Measurements from ENCODE around the gene PITPNM3.
A peak's percentile ranks its signal among the peaks of the same experiment; 100 is the strongest.

Gene PITPNM3

GRCh38 chr17:6429266-6429665 lies 127.1 kb downstream of the PITPNM3 start:
- intact Hi-C loops (cut with micrococcal nuclease), result no loop called here
- Mint-ChIP-seq H3K4me1 (ENCODE audit: low read depth) (peaks cover 20% of the 10 kb centered on the region), H3K27me3 (peaks cover 86% of the 10 kb centered on the region), H3K4me3 (no peak overlapping the region), H3K9me3 (peaks cover 17% of the 10 kb centered on the region), H3K36me3 (ENCODE audit: low read depth) (no peaks in the 10 kb centered on the region), H3K27ac (no peak overlapping the region)

GRCh38 chr17:6428207-6428965 lies 128.0 kb downstream of the PITPNM3 start:
- no peak overlapping the region for H3K4me3 Mint-ChIP-seq
- intact Hi-C loops (cut with micrococcal nuclease), result no loop called here
- H3K27me3 Mint-ChIP-seq, result peaks cover 86% of the 10 kb centered on the region
- no peaks in the 10 kb centered on the region for H3K36me3 Mint-ChIP-seq (ENCODE audit: low read depth)
- peaks cover 20% of the 10 kb centered on the region for H3K4me1 Mint-ChIP-seq (ENCODE audit: low read depth)
- H3K27ac Mint-ChIP-seq, result peak overlapping the region; percentile 1
- H3K9me3 Mint-ChIP-seq, result peaks cover 17% of the 10 kb centered on the region

GRCh38 chr17:6427279-6427781 lies 129.0 kb downstream of the PITPNM3 start:
- Mint-ChIP-seq H3K4me3 (no peak overlapping the region), H3K4me1 (ENCODE audit: low read depth) (peaks cover 20% of the 10 kb centered on the region), H3K27me3 (peaks cover 87% of the 10 kb centered on the region), H3K9me3 (peaks cover 17% of the 10 kb centered on the region), H3K36me3 (ENCODE audit: low read depth) (no peaks in the 10 kb centered on the region), H3K27ac (peak overlapping the region; percentile 1)
- intact Hi-C loops (cut with micrococcal nuclease), result no loop called here

GRCh38 chr17:6426356-6427101 lies 129.8 kb downstream of the PITPNM3 start:
- H3K4me1 Mint-ChIP-seq (ENCODE audit: low read depth), result peaks cover 26% of the 10 kb centered on the region
- no peak overlapping the region for H3K27ac Mint-ChIP-seq
- H3K9me3 Mint-ChIP-seq, result peaks cover 11% of the 10 kb centered on the region
- no peaks in the 10 kb centered on the region for H3K36me3 Mint-ChIP-seq (ENCODE audit: low read depth)
- H3K27me3 Mint-ChIP-seq, result peaks cover 84% of the 10 kb centered on the region
- H3K4me3 Mint-ChIP-seq, result no peak overlapping the region
- intact Hi-C loops (cut with micrococcal nuclease), result no loop called here

GRCh38 chr17:6425407-6425806 lies 130.9 kb downstream of the PITPNM3 start:
- no peak overlapping the region for H3K4me3 Mint-ChIP-seq
- intact Hi-C loops (cut with micrococcal nuclease), result no loop called here
- no peaks in the 10 kb centered on the region for H3K36me3 Mint-ChIP-seq (ENCODE audit: low read depth)
- H3K27me3 Mint-ChIP-seq, result peaks cover 84% of the 10 kb centered on the region
- no peaks in the 10 kb centered on the region for H3K9me3 Mint-ChIP-seq
- no peak overlapping the region for H3K27ac Mint-ChIP-seq
- H3K4me1 Mint-ChIP-seq (ENCODE audit: low read depth), result peaks cover 26% of the 10 kb centered on the region

- H3K27ac Mint-ChIP-seq, result no peak overlapping the region
- H3K4me3 Mint-ChIP-seq, result no peak overlapping the region
- no peaks in the 10 kb centered on the region for H3K9me3 Mint-ChIP-seq
- no peaks in the 10 kb centered on the region for H3K36me3 Mint-ChIP-seq (ENCODE audit: low read depth)
- H3K4me1 Mint-ChIP-seq (ENCODE audit: low read depth), result peaks cover 26% of the 10 kb centered on the region
- H3K27me3 Mint-ChIP-seq, result peaks cover 78% of the 10 kb centered on the region
- intact Hi-C loops (cut with micrococcal nuclease), result loop anchor here (5.0 kb wide), 1 partner anchor 717 kb away; no protein-coding TSS in a partner anchor
Measured at GRCh38 chr17:6423931-6424330, 132.4 kb downstream of the PITPNM3 start.

GRCh38 chr17:6422654-6423241 lies 133.6 kb downstream of the PITPNM3 start:
- peaks cover 19% of the 10 kb centered on the region for H3K4me1 Mint-ChIP-seq (ENCODE audit: low read depth)
- H3K27me3 Mint-ChIP-seq, result peaks cover 71% of the 10 kb centered on the region
- H3K9me3 Mint-ChIP-seq, result no peaks in the 10 kb centered on the region
- H3K36me3 Mint-ChIP-seq (ENCODE audit: low read depth), result no peaks in the 10 kb centered on the region
- H3K27ac Mint-ChIP-seq, result no peak overlapping the region
- H3K4me3 Mint-ChIP-seq, result no peak overlapping the region
- intact Hi-C loops (cut with micrococcal nuclease), result loop anchor here (1.0 to 5.0 kb wide), 2 partner anchors 715 to 835 kb away; no protein-coding TSS in a partner anchor

- Mint-ChIP-seq H3K36me3 (ENCODE audit: low read depth) (no peaks in the 10 kb centered on the region), H3K9me3 (no peaks in the 10 kb centered on the region), H3K4me1 (ENCODE audit: low read depth) (peaks cover 11% of the 10 kb centered on the region), H3K27ac (no peak overlapping the region), H3K4me3 (no peak overlapping the region), H3K27me3 (peaks cover 68% of the 10 kb centered on the region)
- intact Hi-C loops (cut with micrococcal nuclease), result loop anchor here (1.0 to 5.0 kb wide), 2 partner anchors 715 to 835 kb away; no protein-coding TSS in a partner anchor
Measured at GRCh38 chr17:6421700-6422604, 134.4 kb downstream of the PITPNM3 start.

- Mint-ChIP-seq H3K4me3 (no peak overlapping the region), H3K36me3 (ENCODE audit: low read depth) (no peaks in the 10 kb centered on the region), H3K9me3 (no peaks in the 10 kb centered on the region), H3K27ac (no peak overlapping the region), H3K4me1 (ENCODE audit: low read depth) (peaks cover 6% of the 10 kb centered on the region), H3K27me3 (peaks cover 54% of the 10 kb centered on the region)
- intact Hi-C loops (cut with micrococcal nuclease), result loop anchor here (5.0 kb wide), 1 partner anchor 713 kb away; no protein-coding TSS in a partner anchor
Measured at GRCh38 chr17:6420173-6420641, 136.1 kb downstream of the PITPNM3 start.

GRCh38 chr17:6415616-6416015 lies 140.7 kb downstream of the PITPNM3 start:
- intact Hi-C loops (cut with micrococcal nuclease), result no loop called here
- Mint-ChIP-seq H3K36me3 (ENCODE audit: low read depth) (no peaks in the 10 kb centered on the region), H3K27me3 (peaks cover 13% of the 10 kb centered on the region), H3K4me3 (no peak overlapping the region), H3K27ac (no peak overlapping the region), H3K9me3 (no peaks in the 10 kb centered on the region), H3K4me1 (ENCODE audit: low read depth) (no peaks in the 10 kb centered on the region)

- Mint-ChIP-seq H3K27ac (no peak overlapping the region), H3K4me3 (no peak overlapping the region), H3K9me3 (no peaks in the 10 kb centered on the region), H3K36me3 (ENCODE audit: low read depth) (no peaks in the 10 kb centered on the region), H3K27me3 (peaks cover 10% of the 10 kb centered on the region), H3K4me1 (ENCODE audit: low read depth) (no peaks in the 10 kb centered on the region)
- intact Hi-C loops (cut with micrococcal nuclease), result no loop called here
Measured at GRCh38 chr17:6413065-6413464, 143.3 kb downstream of the PITPNM3 start.

- Mint-ChIP-seq H3K4me3 (no peak overlapping the region), H3K9me3 (no peaks in the 10 kb centered on the region), H3K27ac (no peak overlapping the region), H3K36me3 (ENCODE audit: low read depth) (no peaks in the 10 kb centered on the region), H3K4me1 (ENCODE audit: low read depth) (no peaks in the 10 kb centered on the region), H3K27me3 (peaks cover 13% of the 10 kb centered on the region)
- intact Hi-C loops (cut with micrococcal nuclease), result no loop called here
Measured at GRCh38 chr17:6408735-6409134, 147.6 kb downstream of the PITPNM3 start.

GRCh38 chr17:6408276-6408675 lies 148.1 kb downstream of the PITPNM3 start:
- Mint-ChIP-seq H3K27me3 (peaks cover 13% of the 10 kb centered on the region), H3K4me3 (no peak overlapping the region), H3K36me3 (ENCODE audit: low read depth) (no peaks in the 10 kb centered on the region), H3K4me1 (ENCODE audit: low read depth) (no peaks in the 10 kb centered on the region), H3K27ac (no peak overlapping the region), H3K9me3 (no peaks in the 10 kb centered on the region)
- intact Hi-C loops (cut with micrococcal nuclease), result no loop called here
